ENCODE data around the gene ZBTB47.

DNA sequence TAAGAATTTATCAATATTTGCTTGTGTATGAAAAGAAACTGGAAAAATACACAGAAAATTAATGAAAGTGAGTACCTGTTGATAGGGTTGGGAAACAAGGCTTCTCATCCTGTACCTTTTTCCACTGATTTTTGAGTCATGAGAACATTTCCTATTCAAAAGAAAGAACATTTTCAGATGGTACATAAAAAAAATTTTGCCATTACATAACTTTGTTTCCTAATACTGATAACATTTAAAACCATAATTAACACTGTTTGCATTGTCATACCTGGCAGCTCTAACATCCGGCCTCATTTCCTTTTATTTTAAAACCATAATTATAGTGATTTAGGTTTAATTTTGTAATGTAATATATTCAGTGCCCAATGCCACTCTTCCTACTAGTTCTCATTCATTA is 41.3 kb upstream of the ZBTB47 start:
- no peak for TF ChIP-seq POLR2A (IDR thresholded peaks at IDR 0.05)
- TF ChIP-seq POLR2AphosphoS5 (IDR thresholded peaks at IDR 0.05): no peak
- TF ChIP-seq CTCF (IDR thresholded peaks at IDR 0.05 in 8 of 11, conservative IDR thresholded peaks at IDR 0.05 in 3 of 11): no peak

Data from spleen (tissue), 7 donors.